PFSK-1 (cell line): ENCODE data around the gene DOCK1.

Experiments used
- FOXP2 ChIP-seq: optimal IDR thresholded peaks from 2 replicates; pipeline ENCODE3; 2011; ENCODE audit warnings: borderline replicate concordance, control low read depth, inconsistent platforms; ENCODE audit not compliant: insufficient read depth; ENCODE audit errors: extremely low read length, extremely low read depth
- POLR2AphosphoS5 ChIP-seq: IDR thresholded peaks from 2 replicates; pipeline ENCODE4 v1.6.1; 2012; ENCODE audit warnings: low read depth, mild to moderate bottlenecking, control low read depth, low read length, moderate library complexity
- REST ChIP-seq, 2 experiments: IDR thresholded peaks; 2 replicates each; pipeline versions ENCODE4 v1.6.1 to v1.8.0; 2011 to 2012; ENCODE audit warnings: low read depth in 2 of 2, low read length in 2 of 2, control low read depth in 1 of 2, inconsistent platforms in 1 of 2, mild to moderate bottlenecking in 1 of 2, moderate library complexity in 1 of 2; ENCODE audit not compliant: insufficient read depth in 1 of 2
- SIN3A ChIP-seq: IDR thresholded peaks from 2 replicates; pipeline ENCODE4 v1.6.1; 2012; ENCODE audit warnings: mild to moderate bottlenecking, low read length, moderate library complexity, borderline replicate concordance; ENCODE audit not compliant: insufficient read depth
- TAF1 ChIP-seq: IDR thresholded peaks from 2 replicates; pipeline ENCODE4 v1.6.1; 2012; ENCODE audit warnings: low read length, control low read depth, borderline replicate concordance; ENCODE audit not compliant: insufficient read depth

DOCK1 gene

GRCh38 chr10:127462643-127463295, 557.5 kb downstream of the DOCK1 start:
- TF ChIP-seq FOXP2: no peak
- TF ChIP-seq TAF1: no peak
- no peak for TF ChIP-seq REST (IDR thresholded peaks at IDR 0.05; ENCODE audit: insufficient read depth in 1 of 2, low read depth in 2 of 2, low read length in 2 of 2)
- no peak for TF ChIP-seq POLR2AphosphoS5
- TF ChIP-seq SIN3A: no peak

GRCh38 chr10:127463548-127463947, 558.3 kb downstream of the DOCK1 start:
- TF ChIP-seq SIN3A (no peak), FOXP2 (no peak), POLR2AphosphoS5 (no peak), REST (IDR thresholded peaks at IDR 0.05; ENCODE audit: insufficient read depth in 1 of 2, low read depth in 2 of 2, low read length in 2 of 2) (no peak), TAF1 (no peak)

GRCh38 chr10:127464561-127464960, 559.3 kb downstream of the DOCK1 start:
- TF ChIP-seq SIN3A: no peak
- TF ChIP-seq FOXP2: no peak
- TF ChIP-seq TAF1: no peak
- no peak for TF ChIP-seq POLR2AphosphoS5
- no peak for TF ChIP-seq REST (IDR thresholded peaks at IDR 0.05; ENCODE audit: insufficient read depth in 1 of 2, low read depth in 2 of 2, low read length in 2 of 2)

- TF ChIP-seq REST (IDR thresholded peaks at IDR 0.05; ENCODE audit: insufficient read depth in 1 of 2, low read depth in 2 of 2, low read length in 2 of 2): no peak
- no peak for TF ChIP-seq SIN3A
- no peak for TF ChIP-seq TAF1
- TF ChIP-seq FOXP2: no peak
- TF ChIP-seq POLR2AphosphoS5: no peak
These were observed 562.6 kb downstream of the DOCK1 start for GRCh38 chr10:127467811-127468210.

GRCh38 chr10:127468632-127469031, 563.4 kb downstream of the DOCK1 start:
- TF ChIP-seq SIN3A (no peak), POLR2AphosphoS5 (no peak), REST (IDR thresholded peaks at IDR 0.05; ENCODE audit: insufficient read depth in 1 of 2, low read depth in 2 of 2, low read length in 2 of 2) (no peak), FOXP2 (no peak), TAF1 (no peak)
